Left ventricle myocardium superior (tissue), 1 donor: Measurements from ENCODE around the gene GRIN1. TPM values are rescaled to one million over a fixed set of nuclear protein-coding genes. Genes with fewer than 3 reads are reported as not detected.

Experiments used
- ATAC-seq: fragments of 200-7000 bp; cut with Tn5 transposase; one replicate; pipeline ENCODE4 v1.9.1; 2020; ENCODE audit warnings: mild to moderate bottlenecking, moderate library complexity
- DNase-seq: peaks from one replicate; pipeline ENCODE4 v3.0.0-alpha.2; 2020
- intact Hi-C: fragments of 100-400 bp; cut with micrococcal nuclease; formaldehyde crosslinking; loops from one replicate; pipeline ENCODE4 v1.11.0; 2022
- microRNA-seq: library from miRNA; unstranded; fragments of <30 nt; microRNA quantifications from one replicate; pipeline ENCODE4 v1.2.0, GENCODE V29; 2020; ENCODE audit warnings: borderline number of aligned reads
- total RNA-seq: library from RNA; stranded (reverse); fragmentation: NEBNext Ultra II Directional; extraction: Animal tissue kit (Norgen Biotek cat#: 25700); gene quantifications from one replicate; pipeline ENCODE4 v1.2.1, GENCODE V29; 2021
- donor health status: DM: no; HTN: yes; CAD: no; lungs with severe emphysema.

GRIN1 gene
- total RNA-seq, 1 donor from 2014 or later = not detected

GRCh38 chr9:137218212-137218753 lies 79.3 kb downstream of the GRIN1 start:
- intact Hi-C loops = no loop called here
- DNase-seq (no peak), ATAC-seq (no peak)

Small RNA genes lying within 50 kb of the gene (microRNA-seq; reads per million reads assigned to microRNA genes)
- gene MIR3621 = not detected

Other genes starting within 250 kb of the GRIN1 start
- 162 TPM for gene FBXW5, start 194.4 kb upstream of the GRIN1 start, total RNA-seq
- gene C8G, start 193.9 kb upstream of the GRIN1 start, total RNA-seq = 2.2 TPM
- 3.6 TPM for gene LCN12, start 186.9 kb upstream of the GRIN1 start, total RNA-seq
- 5,424 TPM for gene PTGDS, start 161.7 kb upstream of the GRIN1 start, total RNA-seq
- gene LCNL1, start 156.2 kb upstream of the GRIN1 start, total RNA-seq = 18.3 TPM
- gene PAXX, start 146.7 kb upstream of the GRIN1 start, total RNA-seq = 23.9 TPM
- 1.7 TPM for gene CLIC3, start 142.6 kb upstream of the GRIN1 start, total RNA-seq
- gene ABCA2, start 110.9 kb upstream of the GRIN1 start, total RNA-seq = 33.8 TPM
- gene FUT7, start 107.1 kb upstream of the GRIN1 start, total RNA-seq = 0.17 TPM
- gene NPDC1, start 93.0 kb upstream of the GRIN1 start, total RNA-seq = 59.0 TPM
- 2.1 TPM for gene ENTPD2, start 85.1 kb upstream of the GRIN1 start, total RNA-seq
- gene SAPCD2, start 68.6 kb upstream of the GRIN1 start, total RNA-seq = 0.12 TPM
- gene UAP1L1, start 61.6 kb upstream of the GRIN1 start, total RNA-seq = 12.6 TPM
- gene MAN1B1, start 52.2 kb upstream of the GRIN1 start, total RNA-seq = 21.4 TPM
- gene DPP7, start 24.4 kb upstream of the GRIN1 start, total RNA-seq = 155 TPM
- gene LRRC26, start 30.9 kb downstream of the GRIN1 start, total RNA-seq = not detected
- not detected for gene TMEM210, start 32.9 kb downstream of the GRIN1 start, total RNA-seq
- gene ANAPC2, start 49.4 kb downstream of the GRIN1 start, total RNA-seq = 38.2 TPM
- 77.7 TPM for gene SSNA1, start 49.5 kb downstream of the GRIN1 start, total RNA-seq
- gene TPRN, start 61.6 kb downstream of the GRIN1 start, total RNA-seq = 21.7 TPM
- 43.3 TPM for gene TMEM203, start 66.5 kb downstream of the GRIN1 start, total RNA-seq
- gene NDOR1, start 66.5 kb downstream of the GRIN1 start, total RNA-seq = 5.7 TPM
- gene RNF208, start 83.1 kb downstream of the GRIN1 start, total RNA-seq = 29.7 TPM
- not detected for gene CYSRT1, start 86.0 kb downstream of the GRIN1 start, total RNA-seq
- not detected for gene RNF224, start 88.3 kb downstream of the GRIN1 start, total RNA-seq
- not detected for gene SLC34A3, start 91.7 kb downstream of the GRIN1 start, total RNA-seq
- 439 TPM for gene TUBB4B, start 102.1 kb downstream of the GRIN1 start, total RNA-seq
- gene STPG3, start 112.1 kb downstream of the GRIN1 start, total RNA-seq = 0.69 TPM
- 43.6 TPM for gene NELFB, start 116.2 kb downstream of the GRIN1 start, total RNA-seq
- gene TOR4A, start 138.6 kb downstream of the GRIN1 start, total RNA-seq = 19.3 TPM
- gene NRARP, start 163.1 kb downstream of the GRIN1 start, total RNA-seq = 4.0 TPM